Breast epithelium (tissue), 3 donors: Measurements from ENCODE around the gene MAP1A.

Experiments
- POLR2A ChIP-seq: fragments of 450-650 bp; IDR thresholded peaks from one replicate; pipeline ENCODE4 v1.6.1; 2016; ENCODE audit warnings: antibody characterized with exemption, mild to moderate bottlenecking, moderate library complexity
- TF ChIP-seq, protein P1 (sequence below), 3 donors: fragments of 450-650 bp; IDR thresholded peaks; one replicate each; pipeline ENCODE4 v1.5.1; 2016 to 2017; ENCODE audit warnings: antibody characterized with exemption in 3 of 3, mild to moderate bottlenecking in 3 of 3, moderate library complexity in 3 of 3

DNA sequence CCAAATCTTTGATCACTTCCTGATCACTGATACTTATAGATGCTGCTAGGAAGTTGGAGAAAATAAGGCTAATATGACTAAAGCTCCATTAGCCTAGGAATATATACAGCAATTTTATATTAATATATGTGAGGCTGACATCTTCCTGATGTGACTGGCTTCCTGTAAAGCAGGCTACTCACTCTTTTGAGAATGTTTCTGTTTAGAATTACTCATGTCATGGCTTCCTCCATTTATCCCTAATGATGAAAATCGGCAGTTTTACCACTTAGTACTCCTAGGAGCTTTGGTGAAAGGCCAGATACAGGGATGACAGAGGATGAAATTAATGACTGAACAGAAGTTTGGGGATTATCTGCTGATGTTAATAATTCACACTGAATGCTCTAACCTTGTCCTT is 3.9 kb upstream of the MAP1A start:
- TF ChIP-seq, protein P1, sequence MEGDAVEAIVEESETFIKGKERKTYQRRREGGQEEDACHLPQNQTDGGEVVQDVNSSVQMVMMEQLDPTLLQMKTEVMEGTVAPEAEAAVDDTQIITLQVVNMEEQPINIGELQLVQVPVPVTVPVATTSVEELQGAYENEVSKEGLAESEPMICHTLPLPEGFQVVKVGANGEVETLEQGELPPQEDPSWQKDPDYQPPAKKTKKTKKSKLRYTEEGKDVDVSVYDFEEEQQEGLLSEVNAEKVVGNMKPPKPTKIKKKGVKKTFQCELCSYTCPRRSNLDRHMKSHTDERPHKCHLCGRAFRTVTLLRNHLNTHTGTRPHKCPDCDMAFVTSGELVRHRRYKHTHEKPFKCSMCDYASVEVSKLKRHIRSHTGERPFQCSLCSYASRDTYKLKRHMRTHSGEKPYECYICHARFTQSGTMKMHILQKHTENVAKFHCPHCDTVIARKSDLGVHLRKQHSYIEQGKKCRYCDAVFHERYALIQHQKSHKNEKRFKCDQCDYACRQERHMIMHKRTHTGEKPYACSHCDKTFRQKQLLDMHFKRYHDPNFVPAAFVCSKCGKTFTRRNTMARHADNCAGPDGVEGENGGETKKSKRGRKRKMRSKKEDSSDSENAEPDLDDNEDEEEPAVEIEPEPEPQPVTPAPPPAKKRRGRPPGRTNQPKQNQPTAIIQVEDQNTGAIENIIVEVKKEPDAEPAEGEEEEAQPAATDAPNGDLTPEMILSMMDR (IDR thresholded peaks at IDR 0.05): no peak
- no peak for TF ChIP-seq POLR2A
